Measurements from ENCODE around the gene SLC38A11.

DNA sequence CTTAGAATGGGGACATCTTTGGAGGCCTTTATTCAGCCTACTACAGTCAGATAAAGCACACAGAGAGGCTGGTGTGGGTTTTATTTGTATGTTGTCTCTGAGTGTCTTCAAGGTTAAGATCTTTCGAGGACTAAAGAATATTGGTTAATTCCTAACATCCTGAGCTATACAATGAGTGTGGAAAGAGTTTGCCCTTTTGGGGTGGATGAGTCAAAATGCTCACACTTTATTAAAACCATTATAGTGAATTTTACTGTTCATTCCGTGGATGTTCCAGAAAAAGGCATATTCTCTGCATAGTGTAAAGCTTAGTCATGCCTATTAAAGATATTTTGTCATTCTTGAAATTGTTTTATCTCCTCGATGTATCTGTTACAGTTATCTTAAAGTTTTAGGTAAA lies 29.1 kb upstream of the SLC38A11 start:
- TF ChIP-seq CTCF (IDR thresholded peaks at IDR 0.05) (no peak), POLR2A (IDR thresholded peaks at IDR 0.05; ENCODE audit: low read depth) (no peak)
